ENCODE results near the gene TENM4. TPM values are rescaled to one million over a fixed set of nuclear protein-coding genes. Genes with fewer than 3 reads are reported as not detected.

Gene TENM4
- total RNA-seq, 1 donor from 2014 or later, result 50.7 TPM

- H3K36me3 Mint-ChIP-seq (ENCODE audit: unreplicated experiment), result peaks cover 12% of the 10 kb centered on the region
- peaks cover 2% of the 10 kb centered on the region for H3K4me1 Mint-ChIP-seq (ENCODE audit: low read depth, unreplicated experiment)
- TF ChIP-seq CTCF (IDR thresholded peaks at IDR 0.05; ENCODE audit: partially characterized antibody, unreplicated experiment), result no peak
- no peak overlapping the region for H3K27ac Mint-ChIP-seq (ENCODE audit: unreplicated experiment)
- H3K9me3 Mint-ChIP-seq (ENCODE audit: unreplicated experiment), result peaks cover 4% of the 10 kb centered on the region
- H3K27me3 Mint-ChIP-seq (ENCODE audit: unreplicated experiment), result no peaks in the 10 kb centered on the region
- no peak for DNase-seq
- no peak overlapping the region for H3K4me3 Mint-ChIP-seq (ENCODE audit: unreplicated experiment)
These were observed 254.2 kb downstream of the TENM4 start for GRCh38 chr11:79186669-79187068.

- DNase-seq, result no peak
- no peak for TF ChIP-seq CTCF (IDR thresholded peaks at IDR 0.05; ENCODE audit: partially characterized antibody, unreplicated experiment)
- no peak overlapping the region for H3K27ac Mint-ChIP-seq (ENCODE audit: unreplicated experiment)
- H3K9me3 Mint-ChIP-seq (ENCODE audit: unreplicated experiment), result peaks cover 2% of the 10 kb centered on the region
- peaks cover 2% of the 10 kb centered on the region for H3K4me1 Mint-ChIP-seq (ENCODE audit: low read depth, unreplicated experiment)
- peaks cover 16% of the 10 kb centered on the region for H3K36me3 Mint-ChIP-seq (ENCODE audit: unreplicated experiment)
- H3K27me3 Mint-ChIP-seq (ENCODE audit: unreplicated experiment), result no peaks in the 10 kb centered on the region
- no peak overlapping the region for H3K4me3 Mint-ChIP-seq (ENCODE audit: unreplicated experiment)
These were observed 255.5 kb downstream of the TENM4 start for GRCh38 chr11:79185351-79185750.

- no peak for TF ChIP-seq CTCF (IDR thresholded peaks at IDR 0.05; ENCODE audit: partially characterized antibody, unreplicated experiment)
- DNase-seq, result no peak
These were observed 256.5 kb downstream of the TENM4 start for GRCh38 chr11:79184285-79184684.

GRCh38 chr11:79182794-79183193, 258.0 kb downstream of the TENM4 start:
- peaks cover 9% of the 10 kb centered on the region for H3K36me3 Mint-ChIP-seq (ENCODE audit: unreplicated experiment)
- H3K27ac Mint-ChIP-seq (ENCODE audit: unreplicated experiment), result no peak overlapping the region
- H3K4me3 Mint-ChIP-seq (ENCODE audit: unreplicated experiment), result no peak overlapping the region
- H3K27me3 Mint-ChIP-seq (ENCODE audit: unreplicated experiment), result peaks cover 2% of the 10 kb centered on the region
- peaks cover 2% of the 10 kb centered on the region for H3K4me1 Mint-ChIP-seq (ENCODE audit: low read depth, unreplicated experiment)
- TF ChIP-seq CTCF (IDR thresholded peaks at IDR 0.05; ENCODE audit: partially characterized antibody, unreplicated experiment), result no peak
- DNase-seq, result no peak
- no peaks in the 10 kb centered on the region for H3K9me3 Mint-ChIP-seq (ENCODE audit: unreplicated experiment)

More at GRCh38 chr11:79184285-79184684, 256.5 kb downstream of the TENM4 start:
- H3K27me3 Mint-ChIP-seq (ENCODE audit: unreplicated experiment), result no peaks in the 10 kb centered on the region
- no peaks in the 10 kb centered on the region for H3K9me3 Mint-ChIP-seq (ENCODE audit: unreplicated experiment)
- H3K36me3 Mint-ChIP-seq (ENCODE audit: unreplicated experiment), result peaks cover 16% of the 10 kb centered on the region
- peaks cover 2% of the 10 kb centered on the region for H3K4me1 Mint-ChIP-seq (ENCODE audit: low read depth, unreplicated experiment)
- no peak overlapping the region for H3K4me3 Mint-ChIP-seq (ENCODE audit: unreplicated experiment)
- H3K27ac Mint-ChIP-seq (ENCODE audit: unreplicated experiment), result no peak overlapping the region

GRCh38 chr11:79179087-79179486, 261.7 kb downstream of the TENM4 start:
- Mint-ChIP-seq H3K36me3 (ENCODE audit: unreplicated experiment) (peaks cover 4% of the 10 kb centered on the region), H3K27me3 (ENCODE audit: unreplicated experiment) (peaks cover 2% of the 10 kb centered on the region), H3K4me3 (ENCODE audit: unreplicated experiment) (no peak overlapping the region), H3K9me3 (ENCODE audit: unreplicated experiment) (no peaks in the 10 kb centered on the region), H3K4me1 (ENCODE audit: low read depth, unreplicated experiment) (peaks cover 6% of the 10 kb centered on the region), H3K27ac (ENCODE audit: unreplicated experiment) (no peak overlapping the region)
- no peak for TF ChIP-seq CTCF (IDR thresholded peaks at IDR 0.05; ENCODE audit: partially characterized antibody, unreplicated experiment)
- no peak for DNase-seq
